HG03060 (cell line): ENCODE data around the gene CDC42EP5.
"Not testable (repeated sequence)": the region's sequence is repeated elsewhere in the genome, so short reads cannot be mapped to it uniquely, and the experiment has no call there.

Experiments
- ATAC-seq: cut with Tn5 transposase; IDR thresholded peaks from one replicate; pipeline ENCODE4 v1.9.1; 2021; ENCODE audit warnings: low read depth, moderate number of reproducible peaks; ENCODE audit not compliant: unreplicated experiment

CDC42EP5 gene

GRCh38 chr19:54492568-54492967, 19.5 kb upstream of the CDC42EP5 start:
- no peak for ATAC-seq

- ATAC-seq: no peak
Measured at GRCh38 chr19:54489766-54490165, 16.7 kb upstream of the CDC42EP5 start.

DNA sequence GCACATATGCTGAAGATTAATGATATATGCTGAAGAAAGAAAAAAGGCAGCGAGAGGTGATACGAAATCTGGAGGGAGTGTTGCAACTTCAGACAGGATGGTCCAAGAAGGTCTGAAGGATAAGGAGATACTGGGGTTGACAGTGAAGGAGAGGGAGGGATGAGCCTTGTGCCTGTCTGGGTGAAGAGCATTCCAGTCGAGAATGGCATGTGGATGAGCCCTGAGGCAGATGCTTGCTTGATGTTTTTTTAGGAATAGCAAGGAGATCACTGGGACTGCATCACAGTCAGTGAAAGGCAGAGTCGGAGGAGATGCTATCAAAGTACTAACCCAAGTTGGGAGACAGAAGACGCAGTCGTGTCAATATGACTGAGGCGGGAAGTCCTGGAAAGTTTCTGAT, 16.2 kb upstream of the CDC42EP5 start:
- no peak for ATAC-seq

DNA sequence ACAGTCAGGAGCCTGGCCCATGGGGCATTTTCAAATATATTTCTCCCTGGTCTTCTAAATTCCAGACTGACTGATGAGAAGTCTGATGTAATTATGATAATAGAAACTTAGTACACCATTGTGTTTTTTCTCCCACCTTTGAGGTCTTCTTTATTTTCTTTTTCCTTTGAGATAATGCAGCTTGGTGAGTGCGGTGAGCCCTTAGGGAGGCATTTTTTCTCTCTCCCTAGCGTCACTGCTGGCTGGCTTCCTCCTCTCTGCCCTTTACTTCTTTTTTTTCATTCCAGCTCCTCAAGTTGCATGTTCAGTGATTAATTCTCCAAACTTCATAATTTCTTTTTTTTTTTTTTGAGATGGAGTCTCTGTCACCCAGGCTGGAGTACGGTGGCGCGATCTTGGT, 12.8 kb upstream of the CDC42EP5 start:
- no peak for ATAC-seq

GRCh38 chr19:54484451-54484850, 11.4 kb upstream of the CDC42EP5 start:
- no peak for ATAC-seq

- ATAC-seq: no peak
Measured at GRCh38 chr19:54482889-54483288, 9.8 kb upstream of the CDC42EP5 start.

GRCh38 chr19:54481326-54481930, 8.3 kb upstream of the CDC42EP5 start:
- no peak for ATAC-seq

GRCh38 chr19:54480051-54480450, 7.0 kb upstream of the CDC42EP5 start:
- no peak for ATAC-seq

DNA sequence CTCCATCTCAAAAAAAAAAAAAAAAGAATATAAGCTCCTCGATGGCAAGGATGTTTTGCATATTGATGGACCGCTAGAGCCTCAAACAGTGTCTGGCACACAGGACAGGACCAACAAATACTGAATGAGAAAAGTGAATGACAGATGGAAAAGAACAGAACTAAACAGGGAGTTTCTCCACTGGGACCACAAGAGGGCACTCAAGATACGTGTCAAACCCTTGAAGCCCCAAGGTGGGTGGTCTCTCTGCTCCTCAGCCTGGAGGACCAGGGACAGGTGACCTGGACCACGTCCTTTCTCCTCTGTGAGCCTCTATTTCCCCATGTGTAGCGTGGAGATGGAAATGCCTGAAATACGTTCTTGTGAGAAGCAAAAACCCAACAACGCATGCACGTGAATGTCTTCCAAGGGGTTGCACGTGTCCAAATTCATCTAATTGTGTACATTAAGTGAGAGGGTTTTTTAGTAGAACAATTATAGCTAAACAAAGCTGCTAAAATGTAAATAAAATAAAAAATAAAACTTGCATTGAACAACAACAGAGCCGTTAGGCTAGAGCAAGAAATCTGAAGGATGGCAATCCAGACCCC, 5.7 kb upstream of the CDC42EP5 start:
- ATAC-seq: no peak

DNA sequence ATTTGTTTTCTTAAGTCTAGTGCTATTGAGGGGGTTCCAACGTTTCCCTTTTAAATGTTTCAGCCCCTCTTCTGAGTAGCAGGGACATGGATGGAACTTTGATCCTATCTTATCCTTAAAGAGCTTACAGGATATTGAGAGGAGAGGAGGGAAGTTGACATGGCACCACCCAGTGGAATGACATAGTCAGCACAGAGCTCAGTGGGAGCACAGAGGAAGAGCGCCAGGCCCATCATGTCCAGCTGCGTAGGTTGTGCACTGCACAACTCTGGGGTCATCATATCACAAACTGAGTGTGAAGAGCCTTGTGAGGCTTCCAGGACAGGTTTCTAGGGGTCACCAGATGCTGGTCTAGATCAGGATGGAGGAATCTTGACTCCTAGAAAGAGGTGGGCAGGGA, 4.6 kb upstream of the CDC42EP5 start:
- ATAC-seq: no peak

DNA sequence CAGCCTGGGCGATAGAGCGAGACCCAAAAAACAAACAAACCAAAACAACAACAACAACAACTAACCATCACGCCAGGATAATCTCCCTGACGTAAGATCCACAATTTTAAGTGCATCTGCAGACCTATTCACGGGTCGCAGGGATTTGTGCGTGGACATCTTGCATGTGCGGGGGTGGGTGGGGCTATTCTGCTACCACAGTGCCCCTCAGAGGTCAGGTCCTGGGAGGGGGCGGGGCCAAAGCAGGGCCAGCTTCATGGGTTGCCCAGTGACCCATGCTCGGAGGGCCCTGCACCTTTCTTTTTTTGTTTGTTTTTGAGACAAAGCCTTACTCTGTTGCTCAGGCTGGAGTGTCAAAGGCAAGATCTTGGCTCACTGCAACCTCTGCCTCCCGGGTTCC, 2.6 kb upstream of the CDC42EP5 start:
- no peak for ATAC-seq

- ATAC-seq: no peak
Measured at GRCh38 chr19:54473892-54474372, 836 bp upstream of the CDC42EP5 start.

GRCh38 chr19:54470991-54471782, 1.9 kb downstream of the CDC42EP5 start:
- no peak for ATAC-seq

- no peak for ATAC-seq
Measured at GRCh38 chr19:54470276-54470887, 2.7 kb downstream of the CDC42EP5 start.

- ATAC-seq: no peak
Measured at GRCh38 chr19:54469496-54469934, 3.6 kb downstream of the CDC42EP5 start.

DNA sequence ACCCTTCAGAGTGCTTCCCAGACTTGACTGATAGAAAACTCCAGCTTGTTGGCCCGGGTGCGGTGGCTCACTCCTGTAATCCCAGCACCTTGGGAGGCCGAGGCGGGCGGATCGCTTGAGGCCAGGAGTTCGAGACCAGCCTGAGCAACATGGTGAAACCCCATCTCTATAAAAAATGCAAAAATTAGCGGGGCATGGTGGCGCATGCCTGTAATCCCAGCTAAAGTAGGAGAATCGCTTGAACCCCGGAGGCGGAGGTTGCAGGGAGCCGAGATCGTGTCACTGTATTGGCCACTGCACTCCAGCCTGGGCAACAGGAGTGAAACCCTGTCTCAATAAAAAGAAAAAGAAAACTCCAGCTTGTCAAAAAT, 7.0 kb downstream of the CDC42EP5 start:
- not testable (repeated sequence) for ATAC-seq

- ATAC-seq: no peak
Measured at GRCh38 chr19:54465426-54466109, 7.5 kb downstream of the CDC42EP5 start.

- ATAC-seq: peak; percentile 12
Measured at GRCh38 chr19:54464630-54465425, 8.3 kb downstream of the CDC42EP5 start.

DNA sequence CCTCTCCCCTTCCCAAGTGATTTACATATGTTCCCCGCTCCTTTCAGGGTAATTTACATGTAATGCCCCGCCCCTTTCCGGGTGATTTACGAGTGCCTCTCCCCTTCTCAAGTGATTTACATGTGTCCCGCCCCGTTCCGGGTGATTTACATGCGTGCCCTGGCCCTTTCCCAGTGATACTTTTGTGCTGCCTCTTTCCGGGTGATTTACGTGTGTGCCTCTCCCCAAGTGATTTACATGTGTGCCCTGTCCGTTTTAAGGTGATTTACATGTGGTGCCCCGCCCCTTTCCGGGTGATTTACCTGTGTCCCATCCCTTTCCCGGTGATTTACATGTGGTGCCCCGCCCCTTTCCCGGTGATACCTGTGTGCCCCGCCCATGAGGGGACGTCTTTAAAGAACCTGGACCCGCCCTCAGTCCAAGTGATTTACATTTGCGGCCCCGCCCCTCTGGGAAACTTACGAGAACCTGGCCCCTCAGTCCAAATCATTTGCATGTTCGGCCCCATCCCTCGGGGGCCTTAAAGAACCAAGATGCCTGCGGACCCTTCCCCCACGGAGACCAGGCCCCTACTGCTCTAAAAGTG, 9.0 kb downstream of the CDC42EP5 start:
- peak; percentile 51 for ATAC-seq
